ENCODE results near the gene TASP1.

Gene TASP1

GRCh38 chr20:13461849-13462458 is 176.8 kb downstream of the TASP1 start:
- no peak overlapping the region for H3K4me3 ChIP-seq (ENCODE audit: control insufficient read depth, low read depth, low read length)
- TF ChIP-seq CTCF (conservative IDR thresholded peaks at IDR 0.05; ENCODE audit: control insufficient read depth, insufficient read depth, low read depth, low read length): no peak
- no peak for DNase-seq (ENCODE audit: low read depth)

- H3K4me3 ChIP-seq (ENCODE audit: control insufficient read depth, low read depth, low read length): no peak overlapping the region
- DNase-seq (ENCODE audit: low read depth): peak; percentile 59
- peak; percentile 95 for TF ChIP-seq CTCF (conservative IDR thresholded peaks at IDR 0.05; ENCODE audit: control insufficient read depth, insufficient read depth, low read depth, low read length)
Measured at GRCh38 chr20:13458860-13459451, 179.8 kb downstream of the TASP1 start.

- TF ChIP-seq CTCF (conservative IDR thresholded peaks at IDR 0.05; ENCODE audit: control insufficient read depth, insufficient read depth, low read depth, low read length): no peak
- no peak for DNase-seq (ENCODE audit: low read depth)
- H3K4me3 ChIP-seq (ENCODE audit: control insufficient read depth, low read depth, low read length): no peak overlapping the region
Measured at GRCh38 chr20:13457487-13457886, 181.2 kb downstream of the TASP1 start.

- DNase-seq (ENCODE audit: low read depth): peak; percentile 34
- no peak for TF ChIP-seq CTCF (conservative IDR thresholded peaks at IDR 0.05; ENCODE audit: control insufficient read depth, insufficient read depth, low read depth, low read length)
Measured at GRCh38 chr20:13455713-13456112, 183.0 kb downstream of the TASP1 start.

GRCh38 chr20:13453367-13453766 is 185.4 kb downstream of the TASP1 start:
- no peak overlapping the region for H3K4me3 ChIP-seq (ENCODE audit: control insufficient read depth, low read depth, low read length)
- TF ChIP-seq CTCF (conservative IDR thresholded peaks at IDR 0.05; ENCODE audit: control insufficient read depth, insufficient read depth, low read depth, low read length): no peak
- no peak for DNase-seq (ENCODE audit: low read depth)

More at GRCh38 chr20:13455713-13456112, 183.0 kb downstream of the TASP1 start:
- no peak overlapping the region for H3K4me3 ChIP-seq (ENCODE audit: control insufficient read depth, low read depth, low read length)

GRCh38 chr20:13452470-13453124 is 186.1 kb downstream of the TASP1 start:
- no peak for DNase-seq (ENCODE audit: low read depth)
- no peak overlapping the region for H3K4me3 ChIP-seq (ENCODE audit: control insufficient read depth, low read depth, low read length)
- TF ChIP-seq CTCF (conservative IDR thresholded peaks at IDR 0.05; ENCODE audit: control insufficient read depth, insufficient read depth, low read depth, low read length): no peak

Data from fibroblast of mammary gland (primary cell).